GM12874 (cell line): ENCODE measurements around the gene ALG12.

Source experiments
- TF ChIP-seq, protein P1 (sequence below): IDR thresholded peaks from 2 replicates; pipeline ENCODE4 v1.5.1; 2011; ENCODE audit warnings: low read depth, mild to moderate bottlenecking, control low read depth, low read length, moderate library complexity; ENCODE audit not compliant: insufficient read depth

ALG12 gene

DNA sequence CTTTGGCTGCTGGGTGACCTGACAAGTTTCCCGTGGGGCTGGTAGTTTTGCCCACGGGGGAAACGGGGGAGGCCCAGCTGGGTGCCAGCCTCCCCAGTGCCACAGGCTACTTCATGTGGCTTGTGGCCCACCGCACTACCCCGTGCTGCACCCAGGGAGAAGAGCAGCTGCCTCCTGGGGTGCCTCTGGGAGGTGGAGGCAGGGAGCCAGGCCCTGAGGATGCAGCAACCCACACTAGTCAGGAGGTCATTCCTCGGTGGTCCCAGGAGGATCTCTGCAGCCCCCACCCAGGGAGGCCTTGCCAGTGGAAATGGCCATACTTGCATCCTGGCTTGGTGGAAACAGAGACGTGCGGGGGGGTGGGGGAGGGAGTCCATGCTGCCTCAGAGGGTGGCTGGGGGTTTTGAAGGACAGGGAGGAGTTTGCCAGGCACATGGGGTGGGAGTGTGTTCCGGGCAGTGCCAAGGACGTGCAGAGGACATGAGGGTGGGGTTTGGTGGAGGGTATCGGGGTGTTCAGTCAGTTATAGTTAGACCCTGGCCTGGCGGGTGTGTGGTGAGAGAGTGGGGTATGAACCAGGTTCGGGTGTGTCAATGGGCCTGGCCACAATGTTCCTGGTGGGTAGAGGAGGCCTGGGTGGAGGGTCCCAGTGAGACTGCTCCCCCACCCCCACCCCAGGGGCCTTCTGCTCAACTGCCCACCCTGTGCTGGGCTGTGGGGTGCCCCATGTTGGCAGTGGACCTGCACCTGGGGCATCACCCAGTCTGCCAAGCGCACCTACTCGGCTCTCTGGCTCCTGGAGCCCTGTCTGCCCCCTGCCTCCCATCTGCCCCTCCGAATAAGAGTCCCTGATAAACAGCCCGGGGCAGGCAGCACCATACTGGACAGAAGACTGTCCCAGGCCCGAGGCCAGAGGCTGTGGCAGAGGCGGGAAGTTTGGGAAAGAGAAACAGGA is 46.2 kb upstream of the ALG12 start:
- TF ChIP-seq, protein P1, sequence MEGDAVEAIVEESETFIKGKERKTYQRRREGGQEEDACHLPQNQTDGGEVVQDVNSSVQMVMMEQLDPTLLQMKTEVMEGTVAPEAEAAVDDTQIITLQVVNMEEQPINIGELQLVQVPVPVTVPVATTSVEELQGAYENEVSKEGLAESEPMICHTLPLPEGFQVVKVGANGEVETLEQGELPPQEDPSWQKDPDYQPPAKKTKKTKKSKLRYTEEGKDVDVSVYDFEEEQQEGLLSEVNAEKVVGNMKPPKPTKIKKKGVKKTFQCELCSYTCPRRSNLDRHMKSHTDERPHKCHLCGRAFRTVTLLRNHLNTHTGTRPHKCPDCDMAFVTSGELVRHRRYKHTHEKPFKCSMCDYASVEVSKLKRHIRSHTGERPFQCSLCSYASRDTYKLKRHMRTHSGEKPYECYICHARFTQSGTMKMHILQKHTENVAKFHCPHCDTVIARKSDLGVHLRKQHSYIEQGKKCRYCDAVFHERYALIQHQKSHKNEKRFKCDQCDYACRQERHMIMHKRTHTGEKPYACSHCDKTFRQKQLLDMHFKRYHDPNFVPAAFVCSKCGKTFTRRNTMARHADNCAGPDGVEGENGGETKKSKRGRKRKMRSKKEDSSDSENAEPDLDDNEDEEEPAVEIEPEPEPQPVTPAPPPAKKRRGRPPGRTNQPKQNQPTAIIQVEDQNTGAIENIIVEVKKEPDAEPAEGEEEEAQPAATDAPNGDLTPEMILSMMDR: no peak

DNA sequence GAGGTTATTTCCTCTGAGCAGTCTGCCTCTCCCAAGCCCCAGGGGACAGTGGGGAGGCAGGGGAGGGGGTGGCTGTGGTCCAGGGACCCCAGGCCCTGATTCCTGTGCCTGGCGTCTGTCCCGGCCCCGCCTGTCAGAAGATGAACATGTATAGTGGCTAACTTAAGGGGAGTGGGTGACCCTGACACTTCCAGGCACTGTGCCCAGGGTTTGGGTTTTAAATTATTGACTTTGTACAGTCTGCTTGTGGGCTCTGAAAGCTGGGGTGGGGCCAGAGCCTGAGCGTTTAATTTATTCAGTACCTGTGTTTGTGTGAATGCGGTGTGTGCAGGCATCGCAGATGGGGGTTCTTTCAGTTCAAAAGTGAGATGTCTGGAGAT is 45.4 kb upstream of the ALG12 start:
- TF ChIP-seq, protein P1: no peak

DNA sequence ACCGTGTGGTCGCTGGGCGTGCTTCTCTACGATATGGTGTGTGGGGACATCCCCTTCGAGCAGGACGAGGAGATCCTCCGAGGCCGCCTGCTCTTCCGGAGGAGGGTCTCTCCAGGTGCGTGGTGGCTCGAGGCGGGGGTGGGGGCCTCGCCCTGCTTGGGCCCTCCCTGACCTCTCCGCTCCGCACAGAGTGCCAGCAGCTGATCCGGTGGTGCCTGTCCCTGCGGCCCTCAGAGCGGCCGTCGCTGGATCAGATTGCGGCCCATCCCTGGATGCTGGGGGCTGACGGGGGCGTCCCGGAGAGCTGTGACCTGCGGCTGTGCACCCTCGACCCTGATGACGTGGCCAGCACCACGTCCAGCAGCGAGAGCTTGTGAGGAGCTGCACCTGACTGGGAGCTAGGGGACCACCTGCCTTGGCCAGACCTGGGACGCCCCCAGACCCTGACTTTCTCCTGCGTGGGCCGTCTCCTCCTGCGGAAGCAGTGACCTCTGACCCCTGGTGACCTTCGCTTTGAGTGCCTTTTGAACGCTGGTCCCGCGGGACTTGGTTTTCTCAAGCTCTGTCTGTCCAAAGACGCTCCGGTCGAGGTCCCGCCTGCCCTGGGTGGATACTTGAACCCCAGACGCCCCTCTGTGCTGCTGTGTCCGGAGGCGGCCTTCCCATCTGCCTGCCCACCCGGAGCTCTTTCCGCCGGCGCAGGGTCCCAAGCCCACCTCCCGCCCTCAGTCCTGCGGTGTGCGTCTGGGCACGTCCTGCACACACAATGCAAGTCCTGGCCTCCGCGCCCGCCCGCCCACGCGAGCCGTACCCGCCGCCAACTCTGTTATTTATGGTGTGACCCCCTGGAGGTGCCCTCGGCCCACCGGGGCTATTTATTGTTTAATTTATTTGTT is 44.8 kb upstream of the ALG12 start:
- TF ChIP-seq, protein P1: no peak

DNA sequence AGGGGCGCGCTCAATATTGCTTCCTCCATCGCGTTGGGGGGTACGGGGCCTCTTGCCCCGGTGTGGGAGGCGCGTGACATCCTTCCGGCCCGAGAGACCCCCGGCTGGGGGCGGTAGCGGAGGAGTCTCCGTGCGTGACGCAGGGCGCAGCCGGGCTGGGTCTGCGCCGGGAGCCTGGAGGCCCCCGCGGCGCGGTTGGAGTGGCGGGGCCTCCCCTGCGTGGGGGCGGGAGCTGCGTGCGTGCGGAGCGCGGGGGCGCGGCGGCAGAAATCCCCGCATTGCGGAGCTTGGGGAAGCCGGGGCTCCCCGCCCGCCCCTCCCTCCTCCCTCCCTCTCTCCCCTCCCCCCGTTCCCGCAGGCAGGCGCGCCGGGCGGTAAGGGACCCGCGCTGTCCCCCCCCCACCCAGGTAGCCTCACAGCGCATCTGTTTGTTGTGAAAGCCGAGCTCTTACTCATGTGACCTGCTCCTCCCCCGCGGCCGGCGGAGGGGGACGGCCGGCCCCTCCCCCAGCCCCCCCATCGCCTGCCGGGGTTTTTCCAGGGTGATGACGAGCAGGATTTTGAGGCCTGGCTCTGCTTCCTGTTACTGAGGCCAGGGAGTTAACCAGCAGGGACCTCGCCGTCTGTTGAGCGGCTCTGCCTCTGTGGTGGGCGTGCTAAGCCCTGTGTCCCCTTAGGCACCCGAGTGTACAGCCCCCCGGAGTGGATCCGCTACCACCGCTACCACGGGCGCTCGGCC is 43.9 kb upstream of the ALG12 start:
- TF ChIP-seq, protein P1: no peak

DNA sequence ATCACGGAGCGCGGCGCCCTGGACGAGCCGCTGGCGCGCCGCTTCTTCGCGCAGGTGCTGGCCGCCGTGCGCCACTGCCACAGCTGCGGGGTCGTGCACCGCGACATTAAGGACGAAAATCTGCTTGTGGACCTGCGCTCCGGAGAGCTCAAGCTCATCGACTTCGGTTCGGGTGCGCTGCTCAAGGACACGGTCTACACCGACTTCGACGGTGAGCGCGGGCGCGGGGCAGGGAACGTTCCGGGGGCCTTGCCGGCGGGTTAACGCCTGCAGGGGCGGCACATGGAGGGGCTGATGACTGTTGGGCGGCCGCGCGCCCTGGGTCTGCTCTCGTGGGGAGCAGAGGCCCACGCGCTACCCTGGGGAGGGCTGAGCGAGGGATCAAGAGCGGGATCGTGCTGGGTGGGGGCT is 43.4 kb upstream of the ALG12 start:
- TF ChIP-seq, protein P1: no peak

DNA sequence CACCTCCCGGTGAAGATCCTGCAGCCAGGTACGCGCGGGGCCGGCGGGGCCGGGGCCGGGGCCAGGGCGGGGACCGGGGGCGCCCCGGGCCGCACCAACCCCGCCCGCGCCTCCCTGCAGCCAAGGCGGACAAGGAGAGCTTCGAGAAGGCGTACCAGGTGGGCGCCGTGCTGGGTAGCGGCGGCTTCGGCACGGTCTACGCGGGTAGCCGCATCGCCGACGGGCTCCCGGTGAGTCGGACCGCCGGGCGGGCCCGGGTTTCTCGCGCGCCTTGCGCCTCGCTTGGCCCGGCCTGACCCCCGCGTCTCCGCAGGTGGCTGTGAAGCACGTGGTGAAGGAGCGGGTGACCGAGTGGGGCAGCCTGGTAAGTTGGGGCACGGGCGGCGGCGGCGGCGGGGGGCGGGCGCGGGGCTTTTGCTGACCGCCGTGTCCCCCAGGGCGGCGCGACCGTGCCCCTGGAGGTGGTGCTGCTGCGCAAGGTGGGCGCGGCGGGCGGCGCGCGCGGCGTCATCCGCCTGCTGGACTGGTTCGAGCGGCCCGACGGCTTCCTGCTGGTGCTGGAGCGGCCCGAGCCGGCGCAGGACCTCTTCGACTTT is 42.9 kb upstream of the ALG12 start:
- TF ChIP-seq, protein P1: no peak
